ENCODE measurements around the gene SLC39A11. TPM values are rescaled to one million over a fixed set of nuclear protein-coding genes. Genes with fewer than 3 reads are reported as not detected.
"Not testable (repeated sequence)": the region's sequence is repeated elsewhere in the genome, so short reads cannot be mapped to it uniquely, and the experiment has no call there.

SLC39A11 gene
- total RNA-seq, 1 donor from 2014 or later, result 46.1 TPM

DNA sequence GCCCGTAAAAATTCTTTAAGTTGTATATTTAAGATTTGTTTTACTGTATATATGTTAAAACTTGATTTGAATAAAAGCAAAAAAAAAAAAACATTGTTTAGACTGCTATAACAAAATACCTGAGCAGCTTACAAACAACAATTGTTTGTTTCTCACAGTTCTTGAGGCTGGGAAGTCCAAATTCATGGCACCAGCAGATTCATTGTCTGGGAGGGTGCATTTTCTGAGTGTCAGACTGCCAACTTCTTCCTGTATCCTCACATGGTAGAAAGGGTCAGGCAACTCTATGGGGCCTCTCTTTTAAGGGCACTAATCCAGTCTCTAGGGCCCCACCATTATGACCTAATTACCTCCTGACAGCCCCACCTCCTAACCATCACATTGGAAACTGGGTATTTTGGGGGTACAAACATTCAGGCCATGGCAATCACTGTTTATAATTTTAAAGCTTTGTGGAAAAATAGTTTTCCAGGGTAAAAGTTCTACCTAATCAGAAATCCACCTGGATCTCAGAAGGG is 281.4 kb downstream of the SLC39A11 start:
- ATAC-seq (no peak), DNase-seq (ENCODE audit: low spot score) (no peak)

DNA sequence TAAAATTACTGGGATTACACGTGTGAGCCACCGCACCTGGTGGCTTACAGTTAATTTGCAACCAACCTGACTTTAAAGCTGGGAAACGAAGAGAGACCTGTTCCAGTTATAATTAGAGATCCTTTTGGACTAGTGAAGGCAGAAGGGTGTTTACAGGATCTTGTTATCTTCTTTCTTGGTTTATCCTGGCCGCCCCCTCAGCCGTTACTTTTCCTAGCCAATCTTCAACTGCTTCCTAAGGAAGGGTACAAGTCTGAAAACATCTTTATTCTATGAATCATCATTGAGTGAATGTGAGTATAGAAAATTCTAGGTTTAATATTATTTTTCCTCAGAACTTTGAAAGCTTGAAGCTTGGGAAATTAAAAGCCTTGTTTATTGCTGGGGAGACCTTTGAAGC is 286.5 kb downstream of the SLC39A11 start:
- DNase-seq (ENCODE audit: low spot score) (no peak), ATAC-seq (no peak)

DNA sequence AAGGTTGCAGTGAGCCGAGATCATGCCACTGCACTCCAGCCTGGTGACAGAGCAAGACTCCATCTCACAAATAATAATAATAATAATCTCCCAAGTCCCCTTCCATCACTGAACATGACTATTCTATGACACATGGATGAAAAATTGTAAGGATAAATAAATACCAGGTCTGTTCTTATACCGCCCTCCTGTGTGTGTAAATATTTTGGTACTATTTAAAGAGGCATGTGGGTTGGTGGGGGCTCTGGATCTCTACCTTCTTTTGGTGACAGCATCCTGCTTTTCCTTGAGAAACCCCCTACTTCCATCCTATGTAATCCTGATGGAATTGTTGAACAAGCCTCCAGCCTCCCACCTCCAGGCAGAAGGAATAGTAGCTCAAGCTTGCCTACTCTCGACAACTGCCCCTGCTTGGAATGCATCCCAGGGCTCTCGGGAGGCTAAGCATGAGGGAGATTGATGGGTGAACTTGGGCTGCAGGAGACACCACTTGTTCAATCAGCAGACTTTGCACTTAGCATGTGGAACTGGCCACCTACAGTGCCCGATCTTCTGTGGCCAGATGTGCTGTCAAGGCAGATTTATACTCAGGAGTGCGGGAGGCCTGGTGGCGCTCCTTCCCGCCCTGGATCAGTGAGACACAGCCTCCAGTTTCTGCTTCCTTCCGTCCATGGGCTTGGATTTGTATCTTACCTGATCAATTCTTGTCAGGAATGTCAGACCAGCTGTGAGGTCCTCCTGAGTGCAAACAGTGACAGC is 287.4 kb downstream of the SLC39A11 start:
- no peak for DNase-seq (ENCODE audit: low spot score)
- ATAC-seq, result no peak

DNA sequence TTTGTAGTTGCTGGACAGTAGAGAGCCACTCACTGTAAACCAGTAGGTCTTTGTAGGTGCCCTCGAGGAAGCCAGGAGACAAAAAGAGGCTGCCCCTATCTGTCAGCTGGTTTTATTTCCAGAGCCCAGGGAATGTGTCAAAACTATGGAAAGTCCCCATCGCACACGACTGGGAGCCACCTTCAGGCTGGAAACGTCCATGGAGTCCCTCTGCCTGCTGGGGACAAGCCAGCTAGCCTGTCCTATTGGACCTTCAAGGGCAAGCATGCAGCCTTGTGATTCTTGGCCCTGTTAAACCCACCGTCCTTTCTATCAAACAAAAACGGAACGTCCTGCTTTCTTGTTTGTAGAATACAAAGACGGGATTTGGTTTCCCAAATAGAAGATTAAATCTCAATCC is 289.8 kb downstream of the SLC39A11 start:
- DNase-seq (ENCODE audit: low spot score), result no peak

DNA sequence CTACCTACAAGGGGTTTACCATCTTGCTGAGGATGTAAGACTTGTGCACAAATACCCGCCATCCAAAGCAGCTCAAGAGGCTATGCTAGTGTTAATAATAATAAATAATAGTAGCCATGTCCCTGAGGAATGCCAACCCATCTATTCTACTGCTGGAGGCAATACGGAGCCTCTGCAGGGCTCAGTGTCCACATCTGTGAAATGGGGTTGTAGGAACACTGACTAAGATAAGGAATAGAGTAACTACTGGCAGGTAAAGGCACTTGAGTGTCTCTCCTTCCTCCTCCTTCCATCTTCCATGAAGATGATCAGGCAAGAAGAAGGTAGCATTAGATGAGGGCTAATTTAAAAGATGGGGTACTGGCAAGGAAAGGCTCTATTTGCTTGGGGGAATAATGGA is 295.3 kb downstream of the SLC39A11 start:
- DNase-seq (ENCODE audit: low spot score) (no peak), ATAC-seq (no peak)

More for the DNA sequence above, 289.8 kb downstream of the SLC39A11 start:
- ATAC-seq, result no peak

DNA sequence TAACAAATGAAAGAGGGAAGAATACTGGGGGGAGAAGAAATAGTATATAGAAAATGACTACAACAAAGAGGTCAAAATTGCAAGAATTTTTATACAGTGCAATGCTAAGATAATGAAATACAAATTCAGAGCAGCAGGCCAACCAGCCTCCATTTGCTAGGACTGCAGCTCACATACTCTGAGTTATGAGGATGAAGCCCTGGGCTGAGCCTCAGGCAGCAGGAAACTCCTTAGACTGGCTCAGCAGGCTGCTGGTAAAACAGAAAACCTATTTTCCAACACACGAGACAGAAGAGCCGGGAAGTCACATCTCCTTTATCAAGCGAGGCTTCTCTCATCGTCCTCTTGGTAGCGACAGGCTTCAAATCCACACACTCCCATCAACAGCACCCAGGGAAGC is 296.5 kb downstream of the SLC39A11 start:
- DNase-seq (ENCODE audit: low spot score) (no peak), ATAC-seq (no peak)

DNA sequence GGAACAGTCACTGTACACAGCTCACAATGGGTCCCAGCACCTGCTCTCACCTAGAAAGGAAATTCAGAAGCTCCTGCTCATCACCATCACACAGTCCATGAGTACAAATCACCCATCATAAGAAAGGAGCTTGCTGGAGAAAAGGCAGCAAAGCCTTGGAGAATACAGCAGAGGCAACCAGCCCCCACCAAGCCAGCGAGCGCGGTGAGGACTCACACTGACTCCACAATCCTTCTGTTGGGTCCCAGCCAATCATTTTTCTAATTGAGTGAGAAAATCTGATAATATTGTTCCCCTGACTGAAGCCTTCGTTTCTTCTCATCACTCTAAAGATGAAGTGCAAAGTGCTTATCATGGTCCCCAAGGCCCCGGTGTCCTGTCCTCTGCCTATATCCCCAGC is 298.3 kb downstream of the SLC39A11 start:
- ATAC-seq (no peak), DNase-seq (ENCODE audit: low spot score) (no peak)

DNA sequence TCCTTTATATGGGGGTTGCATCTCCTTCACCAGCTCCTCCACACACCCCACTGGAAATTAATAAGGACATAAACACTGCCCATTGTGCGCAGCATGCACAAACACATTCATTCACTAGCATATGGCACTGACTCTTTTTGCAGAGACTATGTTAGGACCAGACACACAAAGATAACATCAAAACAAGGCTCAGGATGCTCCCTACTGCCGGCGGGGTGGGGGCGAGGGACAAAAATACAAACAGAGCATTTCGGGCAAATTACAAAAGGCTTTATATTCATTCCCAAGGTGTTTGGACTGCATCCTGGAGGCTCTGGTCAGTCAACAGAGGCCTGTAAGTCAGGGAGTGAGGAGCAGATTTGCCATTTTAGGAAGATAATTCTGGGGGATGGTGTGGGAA is 299.7 kb downstream of the SLC39A11 start:
- ATAC-seq, result no peak
- no peak for DNase-seq (ENCODE audit: low spot score)

DNA sequence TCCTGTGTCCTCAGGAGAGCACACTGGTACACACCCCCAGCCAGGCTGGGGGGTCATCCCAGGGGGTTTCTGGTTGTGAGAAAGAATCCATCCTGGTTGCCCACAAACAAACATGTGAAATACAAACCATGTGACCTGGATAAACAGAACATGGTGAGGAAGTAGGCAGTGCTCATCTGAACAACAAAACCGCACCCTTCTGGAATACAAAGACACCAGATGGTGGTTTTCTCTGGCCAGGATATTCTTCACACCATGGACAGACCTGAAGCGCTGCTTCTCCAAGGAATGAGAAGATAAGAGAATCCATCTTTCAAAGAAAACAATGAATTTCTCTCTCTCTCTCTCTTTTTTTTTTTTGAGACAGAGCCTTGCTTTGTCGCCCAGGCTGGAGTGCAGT is 302.3 kb downstream of the SLC39A11 start:
- ATAC-seq (no peak), DNase-seq (ENCODE audit: low spot score) (no peak)

DNA sequence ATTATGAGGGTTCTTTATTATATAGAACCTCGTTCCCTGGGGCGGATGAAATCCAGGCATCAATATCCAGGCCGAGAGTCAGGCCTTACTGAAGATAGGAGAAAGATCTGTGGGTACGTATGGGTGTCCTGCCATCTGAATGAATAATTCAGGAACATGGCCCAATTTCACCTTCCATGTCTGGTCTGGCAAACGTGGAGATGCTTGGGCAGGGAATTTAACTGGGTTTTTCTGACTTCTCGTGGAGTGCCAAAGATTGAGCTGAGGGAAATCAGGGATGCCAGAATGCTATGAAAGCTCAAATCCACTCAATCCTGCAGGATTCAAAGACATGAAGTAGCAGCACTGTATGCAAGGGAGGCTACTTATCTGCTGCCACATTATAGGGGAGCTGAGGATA is 302.8 kb downstream of the SLC39A11 start:
- DNase-seq (ENCODE audit: low spot score) (no peak), ATAC-seq (no peak)

DNA sequence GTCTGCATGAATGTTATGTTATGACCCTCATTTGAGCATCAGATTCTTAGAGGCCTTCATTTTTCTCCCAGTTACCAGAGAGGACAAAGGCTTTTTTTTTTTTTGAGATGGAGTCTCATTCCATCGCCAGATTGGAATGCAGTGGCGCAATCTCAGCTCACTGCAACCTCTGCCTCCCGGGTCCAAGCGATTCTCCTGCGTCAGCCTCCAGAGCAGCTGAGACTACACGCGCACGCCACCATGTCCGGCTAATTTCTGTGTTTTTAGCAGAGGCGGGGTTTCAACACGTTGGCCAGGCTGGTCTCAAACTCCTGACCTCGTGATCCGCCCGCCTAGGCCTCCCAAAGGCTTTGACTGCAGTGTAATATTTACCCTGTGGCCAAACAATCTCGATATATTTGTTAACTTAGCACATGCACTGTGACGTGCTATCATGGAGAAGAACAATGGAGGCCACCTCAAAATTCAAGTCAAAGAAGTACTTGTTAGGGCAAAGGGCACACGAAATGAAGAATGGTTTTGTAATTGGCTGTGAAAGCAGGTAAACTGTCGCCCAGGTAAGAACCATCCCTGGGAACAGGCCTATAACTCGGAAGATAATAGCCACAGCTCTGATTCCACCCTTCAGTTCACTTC is 303.4 kb downstream of the SLC39A11 start:
- ATAC-seq (no peak), DNase-seq (ENCODE audit: low spot score) (no peak)

DNA sequence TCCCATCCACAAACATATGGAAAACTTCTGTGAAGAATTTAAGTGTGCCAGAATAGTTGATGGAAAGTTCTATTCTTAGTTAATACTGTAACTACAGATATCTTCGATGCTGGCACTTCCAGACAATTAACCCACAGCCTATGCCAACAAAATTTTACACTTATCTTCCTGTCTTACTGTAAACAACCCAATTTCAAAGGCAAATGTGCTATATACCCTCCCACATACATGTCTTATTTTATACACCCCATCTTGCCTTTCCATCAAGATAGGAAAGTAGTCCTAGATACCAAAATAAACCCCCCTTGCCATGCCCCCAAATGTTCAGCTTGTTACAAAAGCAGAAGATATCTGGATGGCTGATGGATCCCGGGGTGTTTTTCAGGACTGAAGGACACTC is 306.3 kb downstream of the SLC39A11 start:
- DNase-seq (ENCODE audit: low spot score) (no peak), ATAC-seq (no peak)

DNA sequence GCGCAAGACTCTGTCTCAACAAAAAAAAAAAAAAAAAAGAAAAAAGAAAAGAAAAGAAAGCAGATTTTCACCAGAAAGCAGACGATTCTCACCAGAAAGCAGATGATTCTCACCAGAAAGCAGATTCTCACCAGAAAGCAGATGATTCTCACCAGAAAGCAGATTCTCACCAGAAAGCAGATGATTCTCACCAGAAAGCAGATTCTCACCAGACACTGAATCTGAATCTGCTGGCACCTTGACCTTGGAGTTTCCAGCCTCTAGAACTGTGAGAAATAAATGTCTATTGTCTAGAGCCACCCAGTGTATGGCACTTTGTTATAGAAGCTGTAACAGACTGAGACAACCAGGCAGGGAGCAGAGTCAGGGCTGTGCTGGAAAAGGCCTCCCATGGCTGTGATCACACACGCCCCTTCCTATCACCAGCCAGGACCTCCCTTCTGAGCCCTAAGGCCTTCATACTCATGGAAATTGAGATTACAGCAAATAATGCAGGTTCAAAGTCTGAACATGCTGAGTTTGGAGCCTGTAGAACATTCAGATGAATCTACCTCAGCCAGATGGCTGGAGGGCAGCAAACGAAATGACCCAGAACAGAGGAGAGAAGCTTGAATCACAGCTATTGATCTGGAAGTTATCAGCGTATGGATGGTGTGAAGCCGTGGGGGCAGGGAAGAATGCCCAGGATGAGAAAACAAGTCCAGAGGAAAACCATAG is 309.3 kb downstream of the SLC39A11 start:
- ATAC-seq (peak; percentile 19), DNase-seq (ENCODE audit: low spot score) (no peak)

DNA sequence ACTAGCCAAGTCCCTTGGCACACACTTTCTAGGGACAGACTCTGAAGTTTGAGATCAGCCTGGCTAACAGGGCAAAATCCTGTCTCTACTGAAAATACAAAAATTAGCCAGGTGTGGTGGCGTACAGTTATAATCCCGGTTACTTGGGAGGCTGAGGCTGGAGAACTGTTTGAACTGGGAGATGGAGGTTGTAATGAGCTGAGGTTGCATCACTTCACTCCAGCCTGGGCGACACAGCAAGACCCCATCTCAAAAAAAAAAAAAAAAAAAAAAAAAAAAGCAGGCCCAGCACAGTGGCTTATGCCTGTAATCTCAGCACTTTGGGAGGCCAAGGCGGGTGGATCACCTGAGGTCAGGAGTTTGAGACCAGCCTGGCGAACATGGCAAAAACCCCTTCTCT is 310.1 kb downstream of the SLC39A11 start:
- not testable (repeated sequence) for ATAC-seq

DNA sequence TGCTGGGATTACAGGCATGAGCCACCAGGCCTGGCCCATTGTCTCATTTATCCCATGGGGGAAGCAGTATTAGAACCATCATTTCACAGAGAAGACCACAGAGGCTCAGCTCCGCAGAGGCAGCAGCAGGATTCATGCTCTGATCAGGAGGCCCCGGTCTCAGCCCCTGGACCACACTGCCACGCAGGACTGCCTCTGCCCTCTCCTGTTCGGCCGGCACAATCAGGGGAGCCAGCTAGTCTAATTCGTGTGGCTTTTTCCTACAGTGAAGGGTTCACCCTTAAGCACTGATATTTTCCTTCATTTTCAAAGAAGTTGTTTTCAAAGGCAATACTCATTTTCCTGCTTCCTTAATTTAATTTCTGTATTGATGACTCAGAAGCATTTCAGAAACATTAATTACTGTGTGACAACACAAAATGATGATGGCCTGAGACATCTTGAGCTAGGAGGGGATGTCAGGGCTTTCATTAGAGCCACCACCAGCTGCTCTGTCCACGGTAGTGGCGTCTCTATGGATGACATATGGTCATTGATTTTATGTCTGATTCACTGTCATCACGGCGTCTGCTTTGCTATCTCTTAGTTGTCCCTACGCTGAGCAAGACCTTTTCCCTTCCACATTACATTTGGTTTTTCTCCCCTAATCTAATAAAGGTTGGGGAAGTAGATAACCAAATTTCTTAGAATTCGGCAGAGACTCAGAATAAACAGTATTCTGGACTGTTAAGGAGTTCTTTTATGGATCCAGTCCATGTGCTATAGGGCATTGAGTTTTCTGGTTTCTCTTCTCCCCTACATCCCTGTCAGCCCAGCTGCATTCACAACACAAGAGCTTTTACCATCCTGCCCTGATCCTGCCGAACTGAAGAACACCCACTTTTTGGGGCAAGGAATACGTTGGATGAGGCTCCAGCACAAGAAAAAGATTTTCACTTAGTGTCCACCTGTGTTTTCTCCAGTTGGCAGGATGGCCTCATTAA is 314.0 kb downstream of the SLC39A11 start:
- DNase-seq (ENCODE audit: low spot score), result no peak
- no peak for ATAC-seq

More for the DNA sequence above, 310.1 kb downstream of the SLC39A11 start:
- not testable (repeated sequence) for DNase-seq (ENCODE audit: low spot score)

DNA sequence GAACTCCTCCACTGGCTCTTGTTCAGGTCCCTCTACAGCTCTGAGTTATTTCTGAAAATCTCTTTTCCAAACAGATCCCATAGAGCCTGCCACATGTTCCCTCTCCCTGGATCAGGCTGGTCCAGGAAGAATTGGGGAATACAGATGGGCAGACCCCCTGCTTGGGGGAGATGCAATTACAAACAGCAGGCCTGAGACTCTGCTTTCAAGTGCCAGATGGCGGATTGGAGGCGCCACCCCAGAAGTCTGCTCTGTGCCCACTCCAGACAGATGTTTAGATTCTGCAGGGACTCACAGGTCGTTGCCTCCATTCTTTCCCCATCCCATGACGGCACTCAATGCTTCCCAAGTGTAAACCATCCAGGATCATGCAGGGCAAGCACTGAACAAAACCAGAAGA is 316.6 kb downstream of the SLC39A11 start:
- no peak for DNase-seq (ENCODE audit: low spot score)
- no peak for ATAC-seq

DNA sequence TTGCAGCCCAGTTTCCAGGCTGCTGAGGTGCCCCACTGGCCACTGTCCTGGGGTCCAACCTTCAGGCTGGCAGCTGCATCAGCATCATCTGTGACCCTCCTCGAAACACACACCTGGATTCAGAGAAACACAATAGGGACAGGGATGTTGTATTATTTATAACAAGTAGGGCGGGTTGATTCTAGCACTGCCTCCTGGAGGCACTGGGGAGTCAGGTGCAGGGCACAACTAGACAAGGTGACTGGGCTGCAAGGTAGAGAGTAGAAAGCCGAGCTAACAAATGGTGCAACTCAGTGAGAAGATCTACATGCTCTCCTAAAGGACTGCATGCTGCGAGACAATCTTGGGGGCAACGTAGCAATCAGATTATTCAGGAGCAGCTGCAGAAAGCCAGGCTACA is 317.3 kb downstream of the SLC39A11 start:
- DNase-seq (ENCODE audit: low spot score) (no peak), ATAC-seq (no peak)

DNA sequence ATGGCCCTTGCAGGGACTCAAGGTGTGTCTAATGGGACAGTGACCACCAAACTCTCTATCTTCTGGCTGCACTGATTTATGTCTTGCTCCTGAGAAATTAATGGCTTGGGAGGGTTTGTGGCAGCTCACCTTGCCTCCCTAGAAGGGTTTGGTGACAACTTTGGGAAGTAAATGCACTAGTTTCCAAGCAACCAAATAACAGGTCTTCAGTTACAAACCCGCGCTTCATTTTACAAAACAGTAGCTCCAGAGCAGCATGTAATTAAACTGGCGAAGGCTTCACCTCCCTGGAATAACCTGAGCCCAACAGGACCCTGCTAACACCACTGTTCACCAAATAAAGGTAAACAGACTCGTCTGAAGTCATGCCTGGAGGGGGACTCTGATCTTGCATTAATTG is 318.3 kb downstream of the SLC39A11 start:
- no peak for ATAC-seq
- DNase-seq (ENCODE audit: low spot score), result no peak

DNA sequence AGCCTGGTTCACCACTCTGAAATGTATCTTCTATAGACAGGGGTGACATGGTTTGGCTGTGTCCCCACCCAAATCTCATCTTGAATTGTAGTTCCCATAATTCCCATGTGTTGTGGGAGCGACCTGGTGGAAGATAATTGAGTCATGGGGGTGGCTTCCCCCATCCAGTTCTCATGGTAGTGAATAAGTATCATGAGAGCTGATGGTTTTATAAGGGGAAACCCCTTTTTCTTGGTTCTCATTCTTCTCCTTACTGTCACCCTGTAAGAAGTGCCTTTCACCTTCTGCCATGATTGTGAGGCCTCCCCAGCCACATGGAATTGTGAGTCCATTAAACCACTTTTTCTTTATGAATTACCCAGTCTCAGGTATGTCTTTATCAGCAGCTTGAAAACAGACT is 319.3 kb downstream of the SLC39A11 start:
- not testable (repeated sequence) for DNase-seq (ENCODE audit: low spot score); ATAC-seq

DNA sequence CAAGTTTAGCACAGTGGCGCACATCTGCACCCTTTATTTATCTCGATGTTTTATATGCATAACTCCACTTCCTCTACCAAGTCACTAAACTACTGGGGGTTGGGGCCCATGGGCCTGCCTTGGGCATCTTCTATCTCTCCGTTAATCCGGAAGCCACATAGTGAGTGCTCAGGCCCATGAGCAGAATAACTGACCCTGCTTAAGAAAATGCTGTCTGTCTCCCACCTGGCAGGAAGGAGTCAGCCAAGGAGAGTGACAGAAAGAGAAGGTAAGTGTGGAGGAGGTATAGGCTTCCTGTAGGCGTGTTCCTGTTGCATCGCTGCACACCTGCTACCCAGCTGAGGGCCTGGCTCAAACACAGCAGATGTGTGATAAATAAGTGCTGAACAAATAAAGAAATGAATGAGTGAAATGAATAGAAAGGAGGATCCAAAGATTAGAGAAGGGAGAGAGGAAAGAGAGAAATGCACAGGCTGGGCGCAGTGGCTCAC is 320.1 kb downstream of the SLC39A11 start:
- ATAC-seq, result no peak
- no peak for DNase-seq (ENCODE audit: low spot score)

All from left lobe of liver (tissue), 2 donors.